Fibroblast of skin of back (primary cell): Measurements from ENCODE around the gene TNIK.
"Not testable (repeated sequence)": the region's sequence is repeated elsewhere in the genome, so short reads cannot be mapped to it uniquely, and the experiment has no call there.

Experiments used
- DNase-seq: peaks from one replicate; pipeline ENCODE4 v3.0.0-alpha.2; 2013

The TNIK gene

DNA sequence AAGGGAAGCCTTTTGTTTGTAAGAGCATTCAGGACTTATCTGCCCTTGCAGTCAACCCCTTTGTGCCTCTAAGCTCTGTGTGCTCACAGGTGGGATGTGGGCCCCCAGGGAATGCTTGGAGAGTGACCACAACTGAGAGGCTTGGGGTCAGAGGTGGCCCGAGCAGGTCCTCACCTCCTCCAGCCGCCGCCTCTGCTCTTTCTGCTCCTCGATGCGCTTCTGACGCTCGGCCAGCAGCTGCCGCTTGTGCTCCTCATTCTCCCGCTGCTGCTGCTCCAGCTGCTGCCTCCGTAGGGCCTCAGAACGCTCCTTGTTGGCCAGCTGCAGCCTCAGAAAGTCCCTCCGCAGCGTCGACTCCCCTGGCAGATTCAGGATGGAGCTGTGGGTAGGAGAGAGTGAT, 302.9 kb downstream of the TNIK start:
- no peak for DNase-seq

DNA sequence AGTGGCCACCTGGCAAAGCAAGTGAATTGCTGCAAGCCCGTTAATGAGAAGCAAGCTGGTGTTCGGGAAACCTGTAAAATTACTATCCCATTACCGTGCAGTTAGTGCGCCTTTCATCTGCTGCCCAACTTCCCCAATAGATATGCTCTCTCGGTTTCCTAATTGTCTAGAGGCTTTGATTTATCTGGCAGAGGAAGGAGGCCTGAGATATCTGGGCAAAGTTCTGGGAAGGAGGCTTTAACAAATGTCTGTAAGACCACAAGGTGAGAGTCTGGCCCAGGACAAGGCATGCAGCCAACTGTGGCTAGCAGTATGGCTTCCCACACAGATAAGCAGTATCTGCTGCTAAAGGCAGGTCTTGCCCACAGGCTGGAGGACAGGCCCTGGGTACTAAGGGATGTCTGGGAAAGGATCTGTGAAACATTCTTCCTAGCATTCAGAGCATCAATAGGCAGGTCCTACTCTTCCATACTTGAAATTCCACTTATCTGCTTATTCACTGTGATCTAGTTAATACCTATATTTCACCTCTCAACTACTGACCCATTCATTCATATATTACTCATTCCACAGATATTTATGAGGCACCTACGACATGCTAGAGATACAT, 303.7 kb downstream of the TNIK start:
- no peak for DNase-seq

DNA sequence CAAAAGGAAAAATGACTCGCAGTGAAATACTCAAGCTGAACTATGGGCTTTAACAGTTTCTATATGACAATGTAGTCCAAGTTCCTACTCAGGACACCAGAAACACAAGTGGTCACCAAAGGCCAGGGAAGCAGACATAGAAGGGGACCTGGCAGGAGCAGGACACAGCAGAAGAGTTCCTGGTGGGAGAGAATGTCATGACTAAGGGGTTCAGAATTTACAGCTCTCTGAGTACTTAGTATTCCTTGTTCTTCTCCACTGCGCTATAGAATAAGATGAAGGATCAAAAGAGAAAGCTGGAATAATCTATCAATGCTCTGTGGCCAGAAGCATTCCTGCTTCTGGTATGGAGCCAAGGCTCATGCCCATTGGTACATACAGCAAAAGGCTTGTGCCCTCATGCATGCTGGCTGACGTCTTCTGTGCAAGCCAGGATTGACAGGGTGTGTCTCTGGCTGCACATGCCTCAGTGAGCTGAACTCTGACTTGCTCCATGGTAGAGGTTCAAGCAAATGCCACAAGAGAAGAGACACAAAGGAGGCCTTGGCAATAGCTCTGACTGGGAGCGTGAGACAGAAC, 305.0 kb downstream of the TNIK start:
- peak; percentile 19 for DNase-seq

DNA sequence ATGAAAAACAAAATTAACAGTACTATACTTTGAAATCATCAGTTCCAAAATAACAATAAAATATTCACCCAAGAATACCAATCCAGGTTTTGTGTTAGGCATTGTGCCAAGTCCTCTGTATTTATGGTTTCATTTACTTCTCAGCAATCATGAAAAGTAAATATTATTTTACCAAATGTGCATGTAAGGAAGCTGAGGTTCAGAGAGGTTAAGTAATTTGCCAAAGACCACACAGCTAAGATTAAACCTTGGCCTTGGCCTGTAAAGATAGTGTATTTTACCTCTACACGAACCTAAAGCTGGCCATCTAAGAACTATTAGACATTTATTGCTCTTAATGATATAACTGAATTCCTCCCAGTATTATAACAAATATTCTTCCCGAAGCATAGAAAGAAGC, 309.3 kb downstream of the TNIK start:
- no peak for DNase-seq

- no peak for DNase-seq
Observed at GRCh38 chr3:171149526-171150116, 310.6 kb downstream of the TNIK start.

DNA sequence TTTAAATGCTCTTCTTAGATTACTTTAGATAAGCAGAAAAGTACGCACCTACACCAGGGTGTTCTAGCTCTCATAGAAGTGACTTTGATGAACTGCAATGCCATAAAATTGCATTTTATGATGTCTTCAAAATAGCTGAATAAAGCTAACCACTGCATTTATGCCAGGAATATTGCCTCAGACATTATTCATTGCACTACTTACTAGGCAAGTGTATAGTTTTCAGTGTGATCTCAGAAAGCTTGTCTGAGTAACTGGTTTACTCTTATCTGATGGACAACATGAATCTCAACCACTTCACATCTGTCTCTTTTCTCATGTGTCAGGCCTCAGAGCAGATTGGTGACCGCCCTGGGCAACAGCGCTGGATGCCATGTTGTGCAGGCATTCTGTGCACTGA, 314.4 kb downstream of the TNIK start:
- no peak for DNase-seq

DNA sequence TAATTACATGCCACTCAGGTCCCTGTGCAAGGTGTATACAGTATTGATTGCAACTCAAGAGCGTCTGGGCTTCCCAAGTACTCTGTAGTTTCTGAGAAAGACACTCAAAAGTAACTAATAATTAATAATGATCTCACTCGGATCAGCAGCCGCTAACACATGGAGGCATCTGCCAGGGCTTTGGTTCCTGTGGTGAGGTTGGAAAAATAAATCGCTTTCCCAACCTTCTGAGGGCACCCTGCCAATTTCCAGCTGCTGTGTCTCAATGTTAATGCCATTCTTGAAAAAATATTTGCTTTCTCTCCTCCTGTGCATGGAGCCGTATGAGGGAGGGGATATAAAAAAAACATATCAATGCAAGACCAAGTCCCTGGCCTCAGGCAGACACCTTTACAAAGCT, 317.2 kb downstream of the TNIK start:
- peak; percentile 72 for DNase-seq

GRCh38 chr3:171140246-171140645, 320.0 kb downstream of the TNIK start:
- DNase-seq = no peak

GRCh38 chr3:171138027-171138426, 322.2 kb downstream of the TNIK start:
- DNase-seq = no peak

GRCh38 chr3:171135549-171135948, 324.7 kb downstream of the TNIK start:
- DNase-seq = peak; percentile 51

DNA sequence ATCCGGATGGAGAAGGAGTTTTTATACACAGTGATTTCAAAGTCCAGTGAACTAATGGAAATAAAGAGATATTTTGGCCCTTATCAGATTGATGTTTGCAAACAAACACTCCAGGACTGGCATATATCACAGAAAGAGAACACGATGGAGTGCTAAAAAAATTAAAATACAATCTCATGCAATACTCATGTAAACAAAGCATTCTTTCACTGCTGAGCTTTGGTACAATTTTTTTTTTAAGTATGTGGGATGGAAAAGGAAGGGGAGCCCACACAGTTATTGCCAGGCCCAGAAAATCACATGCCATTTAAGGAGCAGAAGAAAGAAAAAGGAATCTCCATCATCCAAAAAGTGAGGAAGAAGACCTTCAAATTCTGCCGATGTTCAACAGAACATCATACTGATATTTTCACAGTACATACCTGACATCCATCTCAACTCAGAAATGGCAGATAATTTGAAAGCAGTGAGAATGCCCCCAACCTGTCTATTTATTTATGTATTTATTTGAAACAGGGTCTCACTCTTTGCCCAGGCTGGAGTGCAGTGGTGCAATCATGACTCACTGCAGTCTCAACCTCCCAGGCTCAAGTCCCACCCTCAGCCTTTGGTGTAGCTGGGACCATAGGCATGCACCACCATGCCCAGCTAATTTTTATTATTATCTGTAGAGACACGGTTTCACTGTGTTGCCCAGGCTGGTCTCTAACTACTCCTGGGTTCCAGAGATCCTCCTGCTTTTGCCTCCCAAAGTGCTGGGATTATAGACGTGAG, 326.2 kb downstream of the TNIK start:
- DNase-seq = no peak

- no peak for DNase-seq
Observed at GRCh38 chr3:171133337-171133736, 326.9 kb downstream of the TNIK start.

- peak; percentile 53 for DNase-seq
Observed at GRCh38 chr3:171132873-171133272, 327.3 kb downstream of the TNIK start.

GRCh38 chr3:171129827-171130226, 330.4 kb downstream of the TNIK start:
- peak; percentile 52 for DNase-seq

GRCh38 chr3:171127611-171128010, 332.6 kb downstream of the TNIK start:
- no peak for DNase-seq

DNA sequence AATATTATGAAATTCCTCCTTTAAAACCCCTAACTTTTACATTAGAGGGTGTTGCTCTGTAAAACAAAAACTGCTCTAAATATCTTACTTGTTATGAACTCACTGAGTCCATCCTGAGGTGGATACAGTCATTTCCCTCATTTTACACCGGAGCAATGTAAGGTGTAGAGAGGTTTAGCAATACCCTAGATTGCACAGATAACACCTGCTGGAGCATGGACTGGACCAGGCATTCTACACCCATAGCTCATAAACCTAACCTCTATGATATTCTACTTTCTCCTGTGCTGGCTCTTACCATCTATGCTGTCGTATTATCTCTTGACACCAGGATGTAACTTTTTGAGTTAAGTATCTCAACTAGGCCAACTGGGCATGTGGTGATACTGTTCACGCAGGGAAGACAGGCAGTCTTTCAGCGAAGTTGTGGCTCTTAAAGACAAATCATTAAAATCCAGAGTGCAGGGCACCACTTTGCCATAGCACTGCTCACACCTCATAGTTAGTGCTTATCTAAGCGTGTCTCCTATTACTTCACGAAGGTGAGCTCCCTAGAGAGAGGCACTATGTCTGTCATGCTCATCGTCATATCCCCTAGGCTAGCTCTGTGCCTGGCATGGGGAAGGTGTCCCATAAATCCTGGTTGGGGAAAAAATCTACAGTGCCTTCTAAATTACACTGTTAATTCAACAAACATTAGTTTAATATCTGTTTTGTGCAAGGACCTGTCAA, 333.6 kb downstream of the TNIK start:
- no peak for DNase-seq

GRCh38 chr3:171125010-171125409, 335.2 kb downstream of the TNIK start:
- peak; percentile 41 for DNase-seq

DNA sequence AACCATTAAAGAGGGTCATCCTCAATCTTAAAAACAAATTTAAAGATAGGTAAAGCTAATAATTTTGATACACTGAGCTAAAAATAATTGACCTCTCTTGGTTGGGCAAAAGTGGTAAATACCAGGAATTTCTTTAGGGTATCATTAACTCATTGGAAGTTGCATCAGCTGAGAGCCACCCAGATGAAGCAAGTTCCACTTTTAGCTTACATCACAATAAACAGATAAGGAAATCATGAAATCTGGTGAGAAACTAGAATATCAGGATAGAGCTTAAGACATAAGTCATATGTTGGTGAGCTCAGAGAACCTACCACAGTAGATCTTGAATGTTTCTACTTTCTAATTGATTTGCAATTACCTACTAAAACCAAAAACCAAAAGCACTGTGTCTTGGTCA, 336.3 kb downstream of the TNIK start:
- DNase-seq = no peak

- no peak for DNase-seq
Observed at GRCh38 chr3:171122861-171123260, 337.3 kb downstream of the TNIK start.

- no peak for DNase-seq
Observed at GRCh38 chr3:171122240-171122639, 338.0 kb downstream of the TNIK start.

DNA sequence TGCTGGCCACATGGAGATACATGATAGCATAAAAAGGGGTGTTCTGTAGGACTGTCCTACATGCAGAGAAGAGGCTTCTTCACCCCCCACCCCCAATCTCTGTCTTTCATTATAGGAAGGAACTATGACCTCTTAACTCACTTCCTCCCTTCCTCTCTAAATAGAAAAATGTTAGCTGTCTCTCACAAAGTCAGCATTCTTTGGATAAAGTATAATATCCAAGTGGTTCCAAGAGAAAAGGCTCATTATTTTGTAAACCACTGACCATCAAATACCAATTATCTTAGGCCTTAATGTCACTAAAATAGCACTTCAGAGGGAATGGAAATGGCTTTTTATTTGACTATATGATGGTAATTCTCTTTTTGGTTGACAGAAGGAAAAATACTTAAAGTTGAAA, 338.4 kb downstream of the TNIK start:
- DNase-seq = no peak

DNA sequence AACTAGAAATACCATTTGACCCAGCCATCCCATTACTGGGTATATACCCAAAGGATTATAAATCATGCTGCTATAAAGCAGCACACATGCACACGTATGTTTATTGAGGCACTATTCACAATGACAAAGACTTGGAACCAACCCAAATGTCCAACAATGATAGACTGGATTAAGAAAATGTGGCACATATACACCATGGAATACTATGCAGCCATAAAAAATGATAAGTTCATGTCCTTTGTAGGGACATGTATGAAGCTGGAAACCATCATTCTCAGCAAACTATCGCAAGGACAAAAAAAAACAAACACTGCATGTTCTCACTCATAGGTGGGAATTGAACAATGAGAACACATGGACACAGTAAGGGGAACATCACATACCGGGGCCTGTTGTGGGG, 340.8 kb downstream of the TNIK start:
- not testable (repeated sequence) for DNase-seq

DNA sequence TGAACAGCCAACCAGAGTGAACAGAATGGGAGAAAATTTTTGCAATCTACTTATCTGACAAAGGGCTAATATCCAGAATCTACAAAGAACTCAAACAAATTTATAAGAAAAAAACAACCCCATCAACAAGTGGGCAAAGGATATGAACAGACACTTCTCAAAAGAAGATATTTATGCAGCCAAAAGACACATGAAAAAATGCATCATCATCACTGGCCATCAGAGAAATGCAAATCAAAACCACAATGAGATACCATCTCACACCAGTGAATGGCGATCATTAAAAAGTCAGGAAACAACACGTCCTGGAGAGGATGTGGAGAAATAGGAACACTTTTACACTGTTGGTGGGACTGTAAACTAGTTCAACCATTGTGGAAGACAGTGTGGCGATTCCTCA, 341.2 kb downstream of the TNIK start:
- not testable (repeated sequence) for DNase-seq
